ENCODE measurements around the gene CSNK1G1.
"Not testable (repeated sequence)": the region's sequence is repeated elsewhere in the genome, so short reads cannot be mapped to it uniquely, and the experiment has no call there.

Gene CSNK1G1

GRCh38 chr15:64386291-64386690 is 30.3 kb upstream of the CSNK1G1 start:
- TF ChIP-seq CTCF (IDR thresholded peaks at IDR 0.05; ENCODE audit: low read depth, low read length), result no peak
- no peak for DNase-seq (ENCODE audit: low read depth in 2 of 2)
- H3K4me3 ChIP-seq (replicated peaks in 1 of 2; ENCODE audit: low read depth in 2 of 2, low read length in 2 of 2), result no peak overlapping the region

- DNase-seq (ENCODE audit: low read depth in 2 of 2), result no peak
- no peak overlapping the region for H3K4me3 ChIP-seq (replicated peaks in 1 of 2; ENCODE audit: low read depth in 2 of 2, low read length in 2 of 2)
- TF ChIP-seq CTCF (IDR thresholded peaks at IDR 0.05; ENCODE audit: low read depth, low read length), result no peak
Observed at GRCh38 chr15:64383760-64384159, 27.8 kb upstream of the CSNK1G1 start.

GRCh38 chr15:64381000-64381751 is 25.2 kb upstream of the CSNK1G1 start, which contains the start of gene PCLAF:
PCLAF (minus strand) TSS chr15:64381441; CDS start chr15:64381371, 70 bp downstream.
- peak within 1 kb of the TSS; percentile 68 to 74 for H3K4me3 ChIP-seq (replicated peaks in 1 of 2; ENCODE audit: low read depth in 2 of 2, low read length in 2 of 2)
- DNase-seq (ENCODE audit: low read depth in 2 of 2), result peak; percentile 94 to 95
- TF ChIP-seq CTCF (IDR thresholded peaks at IDR 0.05; ENCODE audit: low read depth, low read length), result no peak

GRCh38 chr15:64380130-64380870 is 24.3 kb upstream of the CSNK1G1 start:
- peak overlapping the region; percentile 68 to 74 for H3K4me3 ChIP-seq (replicated peaks in 1 of 2; ENCODE audit: low read depth in 2 of 2, low read length in 2 of 2)
- DNase-seq (ENCODE audit: low read depth in 2 of 2), result not testable (repeated sequence)

GRCh38 chr15:64379216-64379960 is 23.4 kb upstream of the CSNK1G1 start:
- no peak for TF ChIP-seq CTCF (IDR thresholded peaks at IDR 0.05; ENCODE audit: low read depth, low read length)
- DNase-seq (ENCODE audit: low read depth in 2 of 2), result peak in 1 of 2 donors; percentile 7
- no peak overlapping the region for H3K4me3 ChIP-seq (replicated peaks in 1 of 2; ENCODE audit: low read depth in 2 of 2, low read length in 2 of 2)

- TF ChIP-seq CTCF (IDR thresholded peaks at IDR 0.05; ENCODE audit: low read depth, low read length), result no peak
Observed at GRCh38 chr15:64373360-64373759, 17.4 kb upstream of the CSNK1G1 start.

GRCh38 chr15:64371383-64371782 is 15.4 kb upstream of the CSNK1G1 start:
- H3K4me3 ChIP-seq (replicated peaks in 1 of 2; ENCODE audit: low read depth in 2 of 2, low read length in 2 of 2); DNase-seq (ENCODE audit: low read depth in 2 of 2): not testable (repeated sequence)

More at GRCh38 chr15:64373360-64373759, 17.4 kb upstream of the CSNK1G1 start:
- H3K4me3 ChIP-seq (replicated peaks in 1 of 2; ENCODE audit: low read depth in 2 of 2, low read length in 2 of 2), result no peak overlapping the region
- DNase-seq (ENCODE audit: low read depth in 2 of 2), result no peak
